Measurements from ENCODE around the gene YAF2. TPM values are rescaled to one million over a fixed set of nuclear protein-coding genes. Genes with fewer than 3 reads are reported as not detected.
"Not testable (repeated sequence)": the region's sequence is repeated elsewhere in the genome, so short reads cannot be mapped to it uniquely, and the experiment has no call there.

YAF2 gene
- total RNA-seq, 2 experiments from 2014 or later = 53.6 to 54.7 TPM

DNA sequence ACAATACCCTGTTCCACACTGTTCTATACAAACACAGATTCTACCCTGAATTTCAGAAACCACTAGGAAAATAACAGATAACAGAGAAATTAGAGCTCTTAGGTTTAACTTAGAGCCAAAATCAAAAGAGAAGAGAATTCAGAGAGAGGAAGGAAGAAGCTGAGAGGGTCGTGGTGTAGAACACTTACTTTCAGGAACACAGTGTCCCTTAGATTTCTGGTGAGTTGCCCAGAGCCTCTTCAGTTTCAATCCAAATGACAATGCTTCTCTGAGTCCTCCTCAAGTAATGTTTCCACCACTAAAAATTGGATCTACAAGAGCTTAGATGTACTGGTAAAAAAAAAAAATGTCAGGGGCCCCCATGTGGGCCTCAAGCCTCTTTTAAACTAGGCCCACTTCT is 2.6 kb downstream of the YAF2 start:
- Mint-ChIP-seq H3K27me3 (no peaks in the 10 kb centered on the region), H3K27ac (peak overlapping the region; percentile 19), H3K36me3 (ENCODE audit: low read depth) (peaks cover 49% of the 10 kb centered on the region), H3K4me1 (ENCODE audit: low read depth) (peaks cover 68% of the 10 kb centered on the region), H3K4me3 (peak overlapping the region; percentile 44), H3K9me3 (no peaks in the 10 kb centered on the region)
- Histone ChIP-seq H3K27ac (ENCODE audit: low read depth in 1 of 2, low read length in 2 of 2) (no peak overlapping the region), H3K4me1 (ENCODE audit: insufficient read depth, low read length) (peaks cover 17% of the 10 kb centered on the region), H3K4me3 (ENCODE audit: low read length) (no peak overlapping the region), H3K36me3 (ENCODE audit: insufficient read depth, low read length) (peaks cover 7% of the 10 kb centered on the region), H3K9me3 (ENCODE audit: control insufficient read depth in 1 of 2, insufficient read depth in 1 of 2, low read length in 2 of 2) (no peaks in the 10 kb centered on the region), H3K27me3 (ENCODE audit: control insufficient read depth in 1 of 2, insufficient read depth in 2 of 2, low read length in 2 of 2) (no peaks in the 10 kb centered on the region)
- intact Hi-C loops (cut with DNase I, micrococcal nuclease) = no loop called here
- DNase-seq = no peak
- CTCF ChIA-PET = no interaction called here
- TF ChIP-seq, protein P1, sequence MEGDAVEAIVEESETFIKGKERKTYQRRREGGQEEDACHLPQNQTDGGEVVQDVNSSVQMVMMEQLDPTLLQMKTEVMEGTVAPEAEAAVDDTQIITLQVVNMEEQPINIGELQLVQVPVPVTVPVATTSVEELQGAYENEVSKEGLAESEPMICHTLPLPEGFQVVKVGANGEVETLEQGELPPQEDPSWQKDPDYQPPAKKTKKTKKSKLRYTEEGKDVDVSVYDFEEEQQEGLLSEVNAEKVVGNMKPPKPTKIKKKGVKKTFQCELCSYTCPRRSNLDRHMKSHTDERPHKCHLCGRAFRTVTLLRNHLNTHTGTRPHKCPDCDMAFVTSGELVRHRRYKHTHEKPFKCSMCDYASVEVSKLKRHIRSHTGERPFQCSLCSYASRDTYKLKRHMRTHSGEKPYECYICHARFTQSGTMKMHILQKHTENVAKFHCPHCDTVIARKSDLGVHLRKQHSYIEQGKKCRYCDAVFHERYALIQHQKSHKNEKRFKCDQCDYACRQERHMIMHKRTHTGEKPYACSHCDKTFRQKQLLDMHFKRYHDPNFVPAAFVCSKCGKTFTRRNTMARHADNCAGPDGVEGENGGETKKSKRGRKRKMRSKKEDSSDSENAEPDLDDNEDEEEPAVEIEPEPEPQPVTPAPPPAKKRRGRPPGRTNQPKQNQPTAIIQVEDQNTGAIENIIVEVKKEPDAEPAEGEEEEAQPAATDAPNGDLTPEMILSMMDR (IDR thresholded peaks at IDR 0.05) = no peak
- POLR2A ChIA-PET = interaction anchor here (0.9 kb wide), 1 partner anchor 52 kb away, joined by 3 read pairs; no protein-coding TSS in a partner anchor
- ATAC-seq (ENCODE audit: poor library complexity) = no peak

DNA sequence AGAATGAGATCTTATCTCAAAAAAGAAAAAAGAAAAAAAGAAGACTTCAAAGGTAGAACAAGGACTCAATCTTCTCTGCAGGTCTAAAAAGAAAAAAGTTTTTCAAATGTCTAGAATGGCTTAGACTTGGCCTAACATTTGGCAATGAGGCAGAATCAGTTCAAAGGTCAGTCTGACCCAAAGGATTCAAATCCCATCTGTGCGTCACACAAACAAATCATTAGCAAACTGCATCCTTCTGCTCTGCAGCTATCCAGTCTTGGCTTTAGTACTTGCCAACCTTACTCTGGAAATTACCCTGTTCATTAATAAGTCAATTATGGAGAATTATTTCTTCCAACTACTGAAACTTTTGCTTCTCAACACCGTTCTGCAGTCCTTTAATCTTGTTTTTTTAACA is 3.1 kb downstream of the YAF2 start:
- ChIA-PET CTCF (no interaction called here), POLR2A (interaction anchor here (0.9 kb wide), 1 partner anchor 52 kb away, joined by 3 read pairs; no protein-coding TSS in a partner anchor)
- Mint-ChIP-seq H3K27ac (no peak overlapping the region), H3K27me3 (no peaks in the 10 kb centered on the region), H3K9me3 (no peaks in the 10 kb centered on the region), H3K36me3 (ENCODE audit: low read depth) (peaks cover 54% of the 10 kb centered on the region), H3K4me3 (peak overlapping the region; percentile 44), H3K4me1 (ENCODE audit: low read depth) (peaks cover 72% of the 10 kb centered on the region)
- Histone ChIP-seq H3K36me3 (ENCODE audit: insufficient read depth, low read length) (peaks cover 7% of the 10 kb centered on the region), H3K27me3 (ENCODE audit: control insufficient read depth in 1 of 2, insufficient read depth in 2 of 2, low read length in 2 of 2) (no peaks in the 10 kb centered on the region), H3K4me3 (ENCODE audit: low read length) (no peak overlapping the region), H3K9me3 (ENCODE audit: control insufficient read depth in 1 of 2, insufficient read depth in 1 of 2, low read length in 2 of 2) (no peaks in the 10 kb centered on the region), H3K4me1 (ENCODE audit: insufficient read depth, low read length) (peaks cover 17% of the 10 kb centered on the region), H3K27ac (ENCODE audit: low read depth in 1 of 2, low read length in 2 of 2) (no peak overlapping the region)
- DNase-seq (no peak), ATAC-seq (ENCODE audit: poor library complexity) (no peak)
- intact Hi-C loops (cut with DNase I, micrococcal nuclease) = no loop called here
- TF ChIP-seq, protein P1 (IDR thresholded peaks at IDR 0.05) = no peak

DNA sequence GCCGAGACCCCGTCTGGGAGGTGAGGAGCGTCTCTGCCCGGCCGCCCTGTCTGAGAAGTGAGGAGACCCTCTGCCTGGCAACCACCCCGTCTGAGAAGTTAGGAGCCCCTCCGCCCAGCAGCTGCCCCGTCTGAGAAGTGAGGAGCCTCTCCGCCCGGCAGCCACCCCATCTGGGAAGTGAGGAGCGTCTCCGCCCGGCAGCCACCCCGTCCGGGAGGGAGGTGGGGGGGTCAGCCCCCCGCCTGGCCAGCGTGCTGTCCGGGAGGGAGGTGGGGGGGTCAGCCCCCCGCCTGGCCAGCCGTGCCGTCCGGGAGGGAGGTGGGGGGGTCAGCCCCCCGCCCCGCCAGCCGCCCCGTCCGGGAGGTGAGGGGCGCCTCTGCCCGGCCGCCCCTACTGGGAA is 10.5 kb downstream of the YAF2 start:
- CTCF ChIA-PET = not testable (repeated sequence)

DNA sequence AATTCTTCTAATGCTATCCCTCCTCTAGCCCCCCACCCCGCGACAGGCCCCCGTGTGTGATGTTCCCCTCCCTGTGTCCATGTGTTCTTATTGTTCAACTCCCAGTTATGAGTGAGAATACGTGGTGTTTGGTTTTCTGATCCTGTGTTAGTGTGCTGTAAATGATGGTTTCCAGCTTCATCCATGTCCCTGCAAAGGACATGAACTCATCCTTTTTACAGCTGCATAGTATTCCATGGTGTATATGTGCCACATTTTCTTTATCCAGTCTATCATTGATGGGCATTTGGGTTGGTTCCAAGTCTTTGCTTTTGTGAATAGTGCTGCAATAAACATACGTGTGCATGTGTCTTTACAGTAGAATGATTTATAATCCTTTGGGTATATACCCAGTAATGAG is 13.5 kb downstream of the YAF2 start:
- H3K27ac Mint-ChIP-seq; H3K4me3 ChIP-seq (ENCODE audit: low read length); H3K27me3 ChIP-seq (ENCODE audit: control insufficient read depth in 1 of 2, insufficient read depth in 2 of 2, low read length in 2 of 2); H3K36me3 ChIP-seq (ENCODE audit: insufficient read depth, low read length); H3K27ac ChIP-seq (ENCODE audit: low read depth in 1 of 2, low read length in 2 of 2); ATAC-seq (ENCODE audit: poor library complexity); intact Hi-C loops (cut with DNase I, micrococcal nuclease); POLR2A ChIA-PET; DNase-seq; H3K4me1 ChIP-seq (ENCODE audit: insufficient read depth, low read length); H3K27me3 Mint-ChIP-seq; H3K9me3 ChIP-seq (ENCODE audit: control insufficient read depth in 1 of 2, insufficient read depth in 1 of 2, low read length in 2 of 2); H3K4me3 Mint-ChIP-seq; H3K9me3 Mint-ChIP-seq: not testable (repeated sequence)
- CTCF ChIA-PET = interaction anchor here (0.6 kb wide), 1 partner anchor 39 kb away, joined by 3 read pairs; no protein-coding TSS in a partner anchor
- peaks cover 37% of the 10 kb centered on the region for H3K36me3 Mint-ChIP-seq (ENCODE audit: low read depth)
- H3K4me1 Mint-ChIP-seq (ENCODE audit: low read depth) = peaks cover 53% of the 10 kb centered on the region

More for the DNA sequence above, 10.5 kb downstream of the YAF2 start:
- Mint-ChIP-seq H3K4me1 (ENCODE audit: low read depth) (peaks cover 51% of the 10 kb centered on the region), H3K36me3 (ENCODE audit: low read depth) (peaks cover 45% of the 10 kb centered on the region)
- DNase-seq; H3K27ac ChIP-seq (ENCODE audit: low read depth in 1 of 2, low read length in 2 of 2); H3K27me3 ChIP-seq (ENCODE audit: control insufficient read depth in 1 of 2, insufficient read depth in 2 of 2, low read length in 2 of 2); H3K36me3 ChIP-seq (ENCODE audit: insufficient read depth, low read length); intact Hi-C loops (cut with DNase I, micrococcal nuclease); ATAC-seq (ENCODE audit: poor library complexity); H3K27me3 Mint-ChIP-seq; H3K9me3 Mint-ChIP-seq; H3K4me1 ChIP-seq (ENCODE audit: insufficient read depth, low read length); POLR2A ChIA-PET; H3K27ac Mint-ChIP-seq; H3K4me3 ChIP-seq (ENCODE audit: low read length); H3K4me3 Mint-ChIP-seq; H3K9me3 ChIP-seq (ENCODE audit: control insufficient read depth in 1 of 2, insufficient read depth in 1 of 2, low read length in 2 of 2): not testable (repeated sequence)

Data from CD4-positive, alpha-beta T cell (primary cell).